Measurements from ENCODE around the gene KRT74. TPM values are rescaled to one million over a fixed set of nuclear protein-coding genes. Genes with fewer than 3 reads are reported as not detected.

KRT74 gene
- total and polyA plus RNA-seq, 10 of the 15 experiments (the other 5 are each of a cell fraction or from before 2014, with no cell fraction given), result not detected

DNA sequence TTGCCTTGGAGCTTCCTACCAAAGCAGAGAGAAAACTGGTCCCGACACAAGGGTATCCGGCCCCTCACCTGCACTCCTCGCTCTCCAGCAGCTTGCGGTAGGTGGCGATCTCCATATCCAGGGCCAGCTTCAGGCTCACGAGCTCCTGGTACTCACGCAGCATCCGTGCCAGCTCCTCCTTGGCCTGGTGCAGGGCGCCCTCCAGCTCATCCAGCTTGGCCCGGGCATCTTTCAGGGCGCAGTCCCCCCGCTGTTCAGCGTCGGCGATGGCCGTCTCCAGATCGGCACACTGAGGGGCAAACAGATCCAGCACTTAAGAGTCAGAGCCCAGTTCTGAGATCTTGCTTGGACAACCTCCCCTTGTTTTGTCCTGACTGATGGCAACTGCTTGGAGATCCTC lies 13.9 kb upstream of the KRT74 start:
- WGBS (ENCODE audit: insufficient coverage, insufficient replicate concordance, low lambda C conversion rate, missing lambda C conversion rate), result 56% methylated on average over 17 of the region's 17 CpGs
- H3K27ac ChIP-seq (ENCODE audit: control insufficient read depth, insufficient read depth), result no peak overlapping the region
- H4K20me1 ChIP-seq (ENCODE audit: control insufficient read depth, insufficient read depth), result no peaks in the 10 kb centered on the region
- in situ Hi-C loops (cut with MboI) (loop anchor here (5.0 to 10.0 kb wide), 2 partner anchors 277 to 395 kb away; no protein-coding TSS in a partner anchor), intact Hi-C loops (cut with micrococcal nuclease; ENCODE audit: unreplicated experiment) (no loop called here)
- no peak for FAIRE-seq
- H3K4me3 ChIP-seq, result no peak overlapping the region
- no peak for ATAC-seq
- CTCF ChIA-PET, result no interaction called here
- no peaks in the 10 kb centered on the region for H3K4me1 ChIP-seq (ENCODE audit: control insufficient read depth, insufficient read depth, low read length)
- no peaks in the 10 kb centered on the region for H3K9me3 ChIP-seq (replicated peaks; ENCODE audit: control insufficient read depth, insufficient read depth, low read length)
- RAD21 ChIA-PET (ENCODE audit: unreplicated experiment), result no interaction called here
- no peaks in the 10 kb centered on the region for H3K36me3 ChIP-seq (ENCODE audit: control insufficient read depth in 2 of 2, insufficient read depth in 2 of 2, low read length in 1 of 2)
- SMC1A ChIA-PET (ENCODE audit: uncharacterized antibody, unreplicated experiment), result no interaction called here
- POLR2A ChIA-PET, result no interaction called here
- no peak overlapping the region for H2AFZ ChIP-seq (ENCODE audit: control insufficient read depth, low read depth, low read length)
- H3K4me2 ChIP-seq (ENCODE audit: control insufficient read depth, insufficient read depth), result no peak overlapping the region
- DNase-seq (ENCODE audit: low read depth, low spot score), result no peak
- peaks cover 0 to 3% of the 10 kb centered on the region in 2 experiments; a peak in 3 of 4 replicates for H3K27me3 ChIP-seq (replicated peaks in 1 of 2; ENCODE audit: control insufficient read depth in 2 of 2, insufficient read depth in 2 of 2, low read length in 1 of 2)
- BruUV-seq (replicated peaks), result no TSS peak
- no peaks in the 10 kb centered on the region for H3K79me2 ChIP-seq (ENCODE audit: control insufficient read depth, insufficient read depth, low read length)
- no peak overlapping the region for H3K9ac ChIP-seq (ENCODE audit: control insufficient read depth, insufficient read depth, low read length)
- TF ChIP-seq, protein P1, sequence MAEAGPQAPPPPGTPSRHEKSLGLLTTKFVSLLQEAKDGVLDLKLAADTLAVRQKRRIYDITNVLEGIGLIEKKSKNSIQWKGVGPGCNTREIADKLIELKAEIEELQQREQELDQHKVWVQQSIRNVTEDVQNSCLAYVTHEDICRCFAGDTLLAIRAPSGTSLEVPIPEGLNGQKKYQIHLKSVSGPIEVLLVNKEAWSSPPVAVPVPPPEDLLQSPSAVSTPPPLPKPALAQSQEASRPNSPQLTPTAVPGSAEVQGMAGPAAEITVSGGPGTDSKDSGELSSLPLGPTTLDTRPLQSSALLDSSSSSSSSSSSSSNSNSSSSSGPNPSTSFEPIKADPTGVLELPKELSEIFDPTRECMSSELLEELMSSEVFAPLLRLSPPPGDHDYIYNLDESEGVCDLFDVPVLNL (IDR thresholded peaks at IDR 0.05; ENCODE audit: low read depth, low read length), result no peak
- TF ChIP-seq, protein P2, sequence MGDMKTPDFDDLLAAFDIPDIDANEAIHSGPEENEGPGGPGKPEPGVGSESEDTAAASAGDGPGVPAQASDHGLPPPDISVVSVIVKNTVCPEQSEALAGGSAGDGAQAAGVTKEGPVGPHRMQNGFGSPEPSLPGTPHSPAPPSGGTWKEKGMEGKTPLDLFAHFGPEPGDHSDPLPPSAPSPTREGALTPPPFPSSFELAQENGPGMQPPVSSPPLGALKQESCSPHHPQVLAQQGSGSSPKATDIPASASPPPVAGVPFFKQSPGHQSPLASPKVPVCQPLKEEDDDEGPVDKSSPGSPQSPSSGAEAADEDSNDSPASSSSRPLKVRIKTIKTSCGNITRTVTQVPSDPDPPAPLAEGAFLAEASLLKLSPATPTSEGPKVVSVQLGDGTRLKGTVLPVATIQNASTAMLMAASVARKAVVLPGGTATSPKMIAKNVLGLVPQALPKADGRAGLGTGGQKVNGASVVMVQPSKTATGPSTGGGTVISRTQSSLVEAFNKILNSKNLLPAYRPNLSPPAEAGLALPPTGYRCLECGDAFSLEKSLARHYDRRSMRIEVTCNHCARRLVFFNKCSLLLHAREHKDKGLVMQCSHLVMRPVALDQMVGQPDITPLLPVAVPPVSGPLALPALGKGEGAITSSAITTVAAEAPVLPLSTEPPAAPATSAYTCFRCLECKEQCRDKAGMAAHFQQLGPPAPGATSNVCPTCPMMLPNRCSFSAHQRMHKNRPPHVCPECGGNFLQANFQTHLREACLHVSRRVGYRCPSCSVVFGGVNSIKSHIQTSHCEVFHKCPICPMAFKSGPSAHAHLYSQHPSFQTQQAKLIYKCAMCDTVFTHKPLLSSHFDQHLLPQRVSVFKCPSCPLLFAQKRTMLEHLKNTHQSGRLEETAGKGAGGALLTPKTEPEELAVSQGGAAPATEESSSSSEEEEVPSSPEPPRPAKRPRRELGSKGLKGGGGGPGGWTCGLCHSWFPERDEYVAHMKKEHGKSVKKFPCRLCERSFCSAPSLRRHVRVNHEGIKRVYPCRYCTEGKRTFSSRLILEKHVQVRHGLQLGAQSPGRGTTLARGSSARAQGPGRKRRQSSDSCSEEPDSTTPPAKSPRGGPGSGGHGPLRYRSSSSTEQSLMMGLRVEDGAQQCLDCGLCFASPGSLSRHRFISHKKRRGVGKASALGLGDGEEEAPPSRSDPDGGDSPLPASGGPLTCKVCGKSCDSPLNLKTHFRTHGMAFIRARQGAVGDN (IDR thresholded peaks at IDR 0.05), result no peak
- TF ChIP-seq SIN3A (IDR thresholded peaks at IDR 0.05; ENCODE audit: low read depth, low read length) (no peak), TAF1 (IDR thresholded peaks at IDR 0.05; ENCODE audit: borderline replicate concordance, low read depth, low read length) (no peak), HDGF (IDR thresholded peaks at IDR 0.05) (no peak), SUZ12 (IDR thresholded peaks at IDR 0.05; ENCODE audit: unreplicated experiment) (no peak), TCF12 (IDR thresholded peaks at IDR 0.05; ENCODE audit: low read depth, low read length) (no peak), RELA (IDR thresholded peaks at IDR 0.05; ENCODE audit: borderline replicate concordance, partially characterized antibody) (no peak), SIX5 (IDR thresholded peaks at IDR 0.05; ENCODE audit: low read depth, low read length, severe bottlenecking) (no peak), HDAC2 (IDR thresholded peaks at IDR 0.05) (no peak)
- TF ChIP-seq, protein P3, sequence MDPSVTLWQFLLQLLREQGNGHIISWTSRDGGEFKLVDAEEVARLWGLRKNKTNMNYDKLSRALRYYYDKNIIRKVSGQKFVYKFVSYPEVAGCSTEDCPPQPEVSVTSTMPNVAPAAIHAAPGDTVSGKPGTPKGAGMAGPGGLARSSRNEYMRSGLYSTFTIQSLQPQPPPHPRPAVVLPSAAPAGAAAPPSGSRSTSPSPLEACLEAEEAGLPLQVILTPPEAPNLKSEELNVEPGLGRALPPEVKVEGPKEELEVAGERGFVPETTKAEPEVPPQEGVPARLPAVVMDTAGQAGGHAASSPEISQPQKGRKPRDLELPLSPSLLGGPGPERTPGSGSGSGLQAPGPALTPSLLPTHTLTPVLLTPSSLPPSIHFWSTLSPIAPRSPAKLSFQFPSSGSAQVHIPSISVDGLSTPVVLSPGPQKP (IDR thresholded peaks at IDR 0.05; ENCODE audit: low read depth, low read length), result no peak
- TF ChIP-seq, protein P4, sequence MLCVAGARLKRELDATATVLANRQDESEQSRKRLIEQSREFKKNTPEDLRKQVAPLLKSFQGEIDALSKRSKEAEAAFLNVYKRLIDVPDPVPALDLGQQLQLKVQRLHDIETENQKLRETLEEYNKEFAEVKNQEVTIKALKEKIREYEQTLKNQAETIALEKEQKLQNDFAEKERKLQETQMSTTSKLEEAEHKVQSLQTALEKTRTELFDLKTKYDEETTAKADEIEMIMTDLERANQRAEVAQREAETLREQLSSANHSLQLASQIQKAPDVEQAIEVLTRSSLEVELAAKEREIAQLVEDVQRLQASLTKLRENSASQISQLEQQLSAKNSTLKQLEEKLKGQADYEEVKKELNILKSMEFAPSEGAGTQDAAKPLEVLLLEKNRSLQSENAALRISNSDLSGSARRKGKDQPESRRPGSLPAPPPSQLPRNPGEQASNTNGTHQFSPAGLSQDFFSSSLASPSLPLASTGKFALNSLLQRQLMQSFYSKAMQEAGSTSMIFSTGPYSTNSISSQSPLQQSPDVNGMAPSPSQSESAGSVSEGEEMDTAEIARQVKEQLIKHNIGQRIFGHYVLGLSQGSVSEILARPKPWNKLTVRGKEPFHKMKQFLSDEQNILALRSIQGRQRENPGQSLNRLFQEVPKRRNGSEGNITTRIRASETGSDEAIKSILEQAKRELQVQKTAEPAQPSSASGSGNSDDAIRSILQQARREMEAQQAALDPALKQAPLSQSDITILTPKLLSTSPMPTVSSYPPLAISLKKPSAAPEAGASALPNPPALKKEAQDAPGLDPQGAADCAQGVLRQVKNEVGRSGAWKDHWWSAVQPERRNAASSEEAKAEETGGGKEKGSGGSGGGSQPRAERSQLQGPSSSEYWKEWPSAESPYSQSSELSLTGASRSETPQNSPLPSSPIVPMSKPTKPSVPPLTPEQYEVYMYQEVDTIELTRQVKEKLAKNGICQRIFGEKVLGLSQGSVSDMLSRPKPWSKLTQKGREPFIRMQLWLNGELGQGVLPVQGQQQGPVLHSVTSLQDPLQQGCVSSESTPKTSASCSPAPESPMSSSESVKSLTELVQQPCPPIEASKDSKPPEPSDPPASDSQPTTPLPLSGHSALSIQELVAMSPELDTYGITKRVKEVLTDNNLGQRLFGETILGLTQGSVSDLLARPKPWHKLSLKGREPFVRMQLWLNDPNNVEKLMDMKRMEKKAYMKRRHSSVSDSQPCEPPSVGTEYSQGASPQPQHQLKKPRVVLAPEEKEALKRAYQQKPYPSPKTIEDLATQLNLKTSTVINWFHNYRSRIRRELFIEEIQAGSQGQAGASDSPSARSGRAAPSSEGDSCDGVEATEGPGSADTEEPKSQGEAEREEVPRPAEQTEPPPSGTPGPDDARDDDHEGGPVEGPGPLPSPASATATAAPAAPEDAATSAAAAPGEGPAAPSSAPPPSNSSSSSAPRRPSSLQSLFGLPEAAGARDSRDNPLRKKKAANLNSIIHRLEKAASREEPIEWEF (IDR thresholded peaks at IDR 0.05; ENCODE audit: insufficient replicate concordance, low read depth, low read length), result no peak
